Measurements from ENCODE around the gene ABT1. TPM values are rescaled to one million over a fixed set of nuclear protein-coding genes. Genes with fewer than 3 reads are reported as not detected.

ABT1 gene
- total RNA-seq, 1 experiment from 2014 or later: 21.6 TPM

GRCh38 chr6:26569433-26569764 is 27.4 kb upstream of the ABT1 start:
- H3K4me3 Mint-ChIP-seq: peak overlapping the region; percentile 97
- no peaks in the 10 kb centered on the region for H3K9me3 Mint-ChIP-seq
- peaks cover 9% of the 10 kb centered on the region; the same call in 1 of the 2 replicates for H3K4me1 Mint-ChIP-seq
- DNase-seq (ENCODE audit: low spot score) (no peak), ATAC-seq (no peak)
- TF ChIP-seq E2F5 (CRISPR knock-in tag; IDR thresholded peaks at IDR 0.05) (no peak), PRRX2 (CRISPR knock-in tag; IDR thresholded peaks at IDR 0.05) (no peak), ZNF671 (CRISPR knock-in tag; IDR thresholded peaks at IDR 0.05) (no peak), TEAD1 (CRISPR knock-in tag; IDR thresholded peaks at IDR 0.05) (no peak), NR2C2 (CRISPR knock-in tag; IDR thresholded peaks at IDR 0.05) (no peak), ZNF219 (CRISPR knock-in tag; IDR thresholded peaks at IDR 0.05; ENCODE audit: borderline replicate concordance) (no peak), USF2 (CRISPR knock-in tag; IDR thresholded peaks at IDR 0.05) (no peak), ZNF425 (CRISPR knock-in tag; conservative IDR thresholded peaks at IDR 0.05) (no peak), ZNF532 (CRISPR knock-in tag; IDR thresholded peaks at IDR 0.05; ENCODE audit: borderline replicate concordance) (no peak), ARID4B (CRISPR knock-in tag; IDR thresholded peaks at IDR 0.05; ENCODE audit: borderline replicate concordance) (no peak), MAX (CRISPR knock-in tag; IDR thresholded peaks at IDR 0.05) (no peak), SMAD4 (CRISPR knock-in tag; IDR thresholded peaks at IDR 0.05) (no peak), NR1H2 (CRISPR knock-in tag; IDR thresholded peaks at IDR 0.05) (no peak), JUN (CRISPR knock-in tag; IDR thresholded peaks at IDR 0.05) (no peak), ESRRA (CRISPR knock-in tag; IDR thresholded peaks at IDR 0.05; ENCODE audit: borderline replicate concordance) (no peak), GRHL2 (CRISPR knock-in tag; IDR thresholded peaks at IDR 0.05; ENCODE audit: insufficient replicate concordance, severe bottlenecking) (no peak)
- TF ChIP-seq, protein P1, sequence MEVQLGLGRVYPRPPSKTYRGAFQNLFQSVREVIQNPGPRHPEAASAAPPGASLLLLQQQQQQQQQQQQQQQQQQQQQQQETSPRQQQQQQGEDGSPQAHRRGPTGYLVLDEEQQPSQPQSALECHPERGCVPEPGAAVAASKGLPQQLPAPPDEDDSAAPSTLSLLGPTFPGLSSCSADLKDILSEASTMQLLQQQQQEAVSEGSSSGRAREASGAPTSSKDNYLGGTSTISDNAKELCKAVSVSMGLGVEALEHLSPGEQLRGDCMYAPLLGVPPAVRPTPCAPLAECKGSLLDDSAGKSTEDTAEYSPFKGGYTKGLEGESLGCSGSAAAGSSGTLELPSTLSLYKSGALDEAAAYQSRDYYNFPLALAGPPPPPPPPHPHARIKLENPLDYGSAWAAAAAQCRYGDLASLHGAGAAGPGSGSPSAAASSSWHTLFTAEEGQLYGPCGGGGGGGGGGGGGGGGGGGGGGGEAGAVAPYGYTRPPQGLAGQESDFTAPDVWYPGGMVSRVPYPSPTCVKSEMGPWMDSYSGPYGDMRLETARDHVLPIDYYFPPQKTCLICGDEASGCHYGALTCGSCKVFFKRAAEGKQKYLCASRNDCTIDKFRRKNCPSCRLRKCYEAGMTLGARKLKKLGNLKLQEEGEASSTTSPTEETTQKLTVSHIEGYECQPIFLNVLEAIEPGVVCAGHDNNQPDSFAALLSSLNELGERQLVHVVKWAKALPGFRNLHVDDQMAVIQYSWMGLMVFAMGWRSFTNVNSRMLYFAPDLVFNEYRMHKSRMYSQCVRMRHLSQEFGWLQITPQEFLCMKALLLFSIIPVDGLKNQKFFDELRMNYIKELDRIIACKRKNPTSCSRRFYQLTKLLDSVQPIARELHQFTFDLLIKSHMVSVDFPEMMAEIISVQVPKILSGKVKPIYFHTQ (CRISPR knock-in tag; IDR thresholded peaks at IDR 0.05): no peak
- no peak overlapping the region for H3K27ac Mint-ChIP-seq
- ChIA-PET POLR2A (no interaction called here), CTCF (interaction anchor here (0.8 to 3.4 kb wide), 7 partner anchors 13 to 250 kb away, joined by 3 to 21 read pairs (median 4); partner anchors contain the start of gene HMGN4)
- H3K36me3 Mint-ChIP-seq: peaks cover 3% of the 10 kb centered on the region; the same call in 1 of the 2 replicates
- peaks cover 4% of the 10 kb centered on the region for H3K27me3 Mint-ChIP-seq (ENCODE audit: low read depth)
